H54 (cell line): Measurements from ENCODE around the gene KDELR1.
"Not testable (repeated sequence)": the region's sequence is repeated elsewhere in the genome, so short reads cannot be mapped to it uniquely, and the experiment has no call there.

Experiments used
- DNase-seq: peaks from one replicate; pipeline ENCODE4 v3.0.0; 2011; ENCODE audit warnings: low spot score, mixed read lengths; ENCODE audit not compliant: insufficient read length
- FAIRE-seq: peaks from 3 replicates; lab custom pipeline; 2011; peaks lifted over from hg19 to GRCh38; lab: Jason Lieb, UNC
- POLR2A ChIP-seq: IDR thresholded peaks from 2 replicates; pipeline ENCODE4 v1.6.1; 2011; ENCODE audit warnings: low read depth, mild to moderate bottlenecking, low read length

The KDELR1 gene

DNA sequence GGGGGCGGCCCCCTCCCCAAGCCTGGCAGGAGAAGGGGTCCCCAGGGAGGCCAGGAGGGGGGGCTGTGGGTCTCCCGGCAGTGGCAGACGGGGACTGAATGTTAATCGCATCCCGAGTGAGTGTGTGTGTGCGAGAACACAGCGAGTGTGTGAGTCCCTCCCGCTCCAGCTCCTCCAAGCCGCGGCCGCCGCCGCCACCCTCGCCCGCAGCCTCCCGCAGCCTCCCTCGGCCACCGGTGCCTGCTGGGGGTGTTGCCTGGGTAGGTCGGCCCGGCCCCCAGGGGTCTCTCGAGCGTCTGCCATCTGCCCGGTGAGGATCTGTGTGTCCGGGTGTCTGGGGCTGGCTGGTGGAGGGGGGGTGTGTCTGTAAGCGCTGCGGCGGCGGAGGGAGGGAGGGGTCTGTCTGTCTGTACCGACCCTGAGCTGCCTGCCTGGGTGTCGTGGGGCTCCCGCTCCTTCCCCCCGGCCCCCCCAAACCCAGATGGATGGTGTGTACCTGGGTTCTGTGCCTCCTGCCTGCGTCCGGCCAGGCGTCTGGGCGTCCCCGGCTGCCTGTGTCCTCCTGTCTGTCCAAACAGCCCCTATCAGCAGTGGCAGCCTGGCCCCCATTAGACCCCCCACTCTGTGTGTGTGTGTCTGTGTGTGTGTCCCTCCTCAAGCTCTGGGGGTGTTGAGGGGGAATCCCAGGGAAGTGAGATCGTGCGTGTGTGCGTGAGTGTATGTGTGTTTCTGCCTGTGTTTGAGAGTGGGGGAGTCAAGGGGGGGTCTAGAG, 2.4 kb upstream of the KDELR1 start, which contains the start of gene GRIN2D:
GRIN2D (plus strand) TSS at position 110 of the 772 bp plus-strand sequence. CDS start 4,725 bp downstream, outside the sequence.
- no peak for TF ChIP-seq POLR2A
- DNase-seq (no peak), FAIRE-seq (no peak)

DNA sequence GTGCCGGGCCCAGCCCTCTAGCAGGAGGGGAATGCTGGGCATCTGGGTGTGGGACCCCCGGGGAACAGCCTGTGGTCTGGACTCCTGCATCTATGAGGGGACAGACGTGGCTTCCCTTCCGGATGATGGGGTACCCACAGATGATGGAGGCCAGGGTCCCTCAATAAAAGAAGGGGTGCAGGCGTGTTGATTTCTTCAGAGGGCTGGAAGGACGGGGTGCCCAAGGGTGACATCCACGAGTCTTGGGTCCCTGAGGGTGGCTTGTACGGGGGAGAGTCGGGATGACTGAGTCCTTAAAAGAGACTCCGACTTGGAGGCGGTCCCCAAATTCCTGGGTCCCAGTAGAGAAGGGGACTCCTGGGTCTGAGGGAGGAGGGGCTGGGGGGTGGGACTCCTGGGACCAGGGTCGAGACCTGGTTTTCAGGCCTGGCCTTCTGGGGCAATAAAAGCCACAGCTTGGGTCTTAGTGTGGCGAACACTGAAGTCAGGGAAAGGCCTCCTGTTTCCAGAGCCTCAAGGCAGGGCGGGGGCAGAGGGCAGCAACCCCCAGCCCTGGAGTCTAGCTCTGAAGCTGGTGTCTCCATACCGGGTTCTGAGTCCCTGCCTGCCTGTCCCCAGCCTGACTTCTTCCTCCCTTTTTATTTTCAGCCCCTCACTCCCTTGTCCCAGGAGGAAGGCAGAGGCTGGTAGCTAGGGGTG, 1.7 kb upstream of the KDELR1 start:
- FAIRE-seq (no peak), DNase-seq (no peak)
- TF ChIP-seq POLR2A: no peak

DNA sequence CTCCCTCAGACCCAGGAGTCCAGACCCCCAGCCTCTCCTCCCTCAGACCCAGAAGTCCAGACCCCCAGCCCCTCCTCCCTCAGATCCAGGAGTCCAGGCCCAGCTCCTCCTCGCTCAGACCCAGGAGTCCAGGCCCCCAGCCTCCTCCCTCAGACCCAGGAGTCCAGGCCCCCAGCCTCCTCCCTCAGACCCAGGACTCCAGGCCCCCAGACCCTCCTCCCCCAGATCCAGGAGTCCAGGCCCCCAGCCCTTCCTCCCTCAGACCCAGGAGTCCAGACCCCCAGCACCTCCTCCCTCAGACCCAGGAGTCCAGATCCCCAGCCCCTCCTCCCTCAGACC, 624 bp upstream of the KDELR1 start:
- FAIRE-seq, DNase-seq: not testable (repeated sequence)

DNA sequence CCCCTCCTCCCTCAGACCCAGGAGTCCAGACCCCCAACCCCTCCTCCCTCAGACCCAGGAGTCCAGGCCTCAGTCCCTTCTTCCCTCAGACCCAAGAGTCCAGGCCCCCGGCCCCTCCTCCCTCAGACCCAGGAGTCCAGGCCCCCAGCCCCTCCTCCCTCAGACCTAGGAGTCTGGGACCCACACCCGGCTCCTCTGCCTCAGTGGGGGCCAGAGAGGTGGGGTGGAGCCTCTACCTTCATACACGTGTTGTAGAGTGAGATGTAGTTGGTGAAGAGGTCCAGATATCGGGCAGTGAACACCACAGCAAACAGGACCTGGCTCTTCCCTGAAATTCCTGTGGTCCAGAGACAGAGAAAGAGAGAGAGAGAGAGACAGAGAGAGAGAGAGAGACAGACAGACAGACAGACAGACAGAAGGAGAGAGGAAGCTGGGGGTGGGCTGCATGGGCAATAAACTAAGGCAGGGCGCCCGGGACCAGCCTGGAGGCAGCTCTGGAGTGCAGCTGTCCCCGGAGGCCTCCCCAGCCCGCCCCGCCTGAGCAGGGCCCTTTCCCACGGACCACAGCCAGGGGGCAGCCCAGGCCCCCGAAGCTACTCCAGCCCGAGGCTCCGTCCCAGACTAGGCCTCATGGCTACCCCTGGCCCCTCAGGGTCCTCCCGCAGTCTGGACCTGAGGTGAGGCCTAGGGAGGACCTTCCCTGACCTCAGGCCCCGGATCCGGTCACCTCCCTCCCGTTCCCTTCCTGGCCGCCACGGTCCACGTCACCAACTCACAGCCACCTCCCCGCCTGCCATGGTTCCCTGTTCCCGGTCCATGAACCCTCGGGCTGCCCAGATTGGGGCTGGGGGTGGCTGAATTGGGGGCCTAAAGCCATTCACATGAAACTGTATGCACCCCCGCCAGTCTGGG, 907 bp downstream of the KDELR1 start:
- TF ChIP-seq POLR2A: no peak
- DNase-seq: no peak
- no peak for FAIRE-seq

DNA sequence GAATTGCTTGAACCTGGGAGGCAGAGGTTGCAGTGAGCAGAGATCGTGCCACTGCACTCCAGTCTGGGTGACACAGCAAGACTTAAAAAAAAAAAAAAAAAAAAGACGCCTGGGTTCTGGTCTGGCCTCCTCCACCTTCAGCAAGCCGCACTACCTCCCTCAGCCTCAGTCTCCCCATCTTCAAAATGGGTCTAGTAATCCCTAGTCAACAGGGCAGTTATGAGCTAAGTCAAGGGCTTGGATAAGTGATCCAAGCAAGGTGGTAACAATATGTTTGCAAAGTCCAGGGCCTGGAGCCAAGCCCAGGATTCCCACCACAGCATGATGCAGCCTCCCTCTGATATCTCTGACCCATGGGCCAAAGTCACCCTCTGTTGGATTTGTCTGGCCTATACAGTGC, 4.4 kb downstream of the KDELR1 start:
- no peak for FAIRE-seq
- no peak for TF ChIP-seq POLR2A

DNA sequence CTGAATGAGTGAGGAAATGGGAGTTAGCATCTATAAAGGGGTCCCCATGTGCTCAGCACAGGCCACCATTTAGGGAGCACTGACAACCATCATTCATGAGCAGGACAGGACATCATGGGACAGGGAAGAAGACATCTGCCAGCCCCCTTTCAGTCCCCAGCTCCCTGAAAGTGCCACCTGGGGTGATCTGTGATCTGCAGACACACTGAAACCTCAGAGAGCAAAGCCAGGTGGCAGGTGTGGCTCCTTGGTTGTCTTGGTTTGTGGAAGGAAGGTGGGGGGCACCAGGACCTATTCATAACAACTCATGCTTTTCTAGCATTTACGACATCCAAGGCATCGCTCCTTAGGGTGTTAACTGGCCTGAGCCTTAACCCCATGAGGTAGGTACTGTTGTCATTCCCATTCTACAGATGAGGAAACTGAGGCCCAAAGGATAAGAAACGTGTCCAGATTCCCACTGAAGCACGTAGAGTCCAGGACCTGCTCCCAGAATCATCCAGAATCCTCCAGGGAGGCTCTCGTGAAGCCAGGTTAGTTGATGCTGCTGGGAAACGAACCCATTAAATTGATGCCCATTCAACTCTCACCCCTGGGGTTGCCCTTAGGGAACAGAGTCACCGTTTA, 5.8 kb downstream of the KDELR1 start:
- no peak for TF ChIP-seq POLR2A
- DNase-seq (no peak), FAIRE-seq (no peak)

More for the DNA sequence above, 4.4 kb downstream of the KDELR1 start:
- no peak for DNase-seq

DNA sequence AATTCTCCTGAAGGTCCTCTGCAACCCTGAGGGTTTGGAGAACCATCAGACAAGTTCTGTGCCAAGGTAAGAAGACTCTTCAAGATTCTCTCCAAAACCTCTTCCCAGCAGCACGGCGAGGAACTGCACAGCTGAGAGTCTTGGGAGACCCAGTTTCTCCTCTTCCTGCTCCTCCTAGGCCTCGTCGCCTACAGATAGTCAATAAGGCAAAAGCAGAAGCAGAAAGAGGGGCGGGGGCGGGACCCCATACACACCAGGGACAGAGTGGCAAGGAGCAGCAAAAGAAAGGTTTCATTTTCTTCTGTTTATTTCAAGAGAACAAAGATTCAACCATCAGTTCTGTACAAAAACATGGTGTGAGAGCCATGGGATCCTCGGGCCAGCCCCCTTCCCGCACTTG, 9.1 kb downstream of the KDELR1 start:
- no peak for TF ChIP-seq POLR2A
- DNase-seq: no peak
- FAIRE-seq: no peak

DNA sequence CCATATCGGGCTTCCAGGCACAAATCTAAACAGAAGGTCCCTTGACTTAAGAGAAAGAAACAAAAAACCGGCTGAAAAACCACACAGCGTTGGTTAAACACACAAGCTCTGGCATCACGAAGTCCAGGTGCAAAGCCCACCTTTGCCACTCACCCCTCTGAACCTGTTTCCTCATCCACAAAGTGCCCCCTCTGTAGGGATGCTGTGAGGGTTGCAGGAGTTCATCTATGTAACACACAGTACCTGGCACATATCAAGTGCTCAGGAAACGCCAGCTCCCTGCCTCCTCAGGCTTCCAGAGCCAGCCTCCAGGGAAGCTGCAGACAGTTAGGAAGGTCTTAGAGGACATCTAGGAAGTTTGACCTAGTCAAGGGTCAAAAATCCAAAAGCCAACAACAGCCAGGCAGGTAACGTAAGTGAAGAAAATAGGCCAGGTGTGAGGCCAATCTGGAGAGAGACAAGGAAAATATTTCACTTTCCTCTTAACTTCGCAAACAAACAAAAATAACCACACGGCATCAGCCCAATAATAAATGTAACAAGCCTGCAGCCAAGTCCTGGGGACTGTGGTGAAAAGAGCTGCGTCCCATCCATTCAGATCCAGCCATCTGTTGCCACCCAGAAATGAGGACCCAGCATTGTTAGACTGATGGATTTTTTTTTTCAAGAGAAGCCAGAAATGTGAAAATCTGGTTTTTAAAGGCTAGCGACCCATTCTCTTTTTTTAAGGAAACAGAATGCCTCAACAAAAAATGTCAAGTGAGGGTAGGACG, 10.0 kb downstream of the KDELR1 start:
- TF ChIP-seq POLR2A: no peak
- no peak for DNase-seq
- no peak for FAIRE-seq

DNA sequence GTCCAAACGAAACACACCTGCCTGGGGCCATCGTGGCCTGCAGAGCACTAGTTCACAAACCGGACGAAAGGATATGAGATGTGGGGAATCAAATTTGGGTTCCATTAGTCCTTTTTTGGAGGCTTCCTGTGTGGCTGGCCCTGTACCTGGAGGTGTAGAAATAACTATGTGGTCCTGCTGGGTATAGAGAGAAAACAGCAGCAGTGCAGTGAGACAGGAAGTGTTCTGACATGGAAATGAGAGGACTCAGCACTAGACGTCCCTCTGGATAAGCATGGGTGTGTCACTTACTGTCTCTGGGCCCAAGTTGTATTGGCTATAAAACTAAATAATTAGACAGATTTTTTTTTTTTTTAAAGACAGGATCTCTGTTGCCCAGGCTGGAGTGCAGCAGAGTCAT, 12.3 kb downstream of the KDELR1 start:
- no peak for FAIRE-seq

DNA sequence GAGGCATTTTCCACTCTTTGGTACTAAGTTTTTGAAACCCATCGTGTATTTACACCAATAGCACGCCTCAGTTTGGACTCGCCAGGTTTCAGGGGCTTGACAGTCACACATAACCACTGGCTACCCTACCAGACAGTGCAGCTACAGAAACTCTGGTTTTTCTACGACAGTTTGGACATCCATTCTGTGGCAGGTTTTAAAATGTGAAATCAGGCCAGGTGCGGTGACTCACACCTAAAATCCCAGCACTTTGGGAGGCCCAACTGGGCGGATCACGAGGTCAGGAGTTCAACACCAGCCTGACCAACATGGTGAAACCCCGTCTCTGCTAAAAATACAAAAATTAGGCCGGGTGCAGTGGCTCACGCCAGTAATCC, 13.2 kb downstream of the KDELR1 start:
- FAIRE-seq (no peak), DNase-seq (no peak)
- TF ChIP-seq POLR2A: no peak

More for the DNA sequence above, 12.3 kb downstream of the KDELR1 start:
- TF ChIP-seq POLR2A: no peak
- DNase-seq: no peak

DNA sequence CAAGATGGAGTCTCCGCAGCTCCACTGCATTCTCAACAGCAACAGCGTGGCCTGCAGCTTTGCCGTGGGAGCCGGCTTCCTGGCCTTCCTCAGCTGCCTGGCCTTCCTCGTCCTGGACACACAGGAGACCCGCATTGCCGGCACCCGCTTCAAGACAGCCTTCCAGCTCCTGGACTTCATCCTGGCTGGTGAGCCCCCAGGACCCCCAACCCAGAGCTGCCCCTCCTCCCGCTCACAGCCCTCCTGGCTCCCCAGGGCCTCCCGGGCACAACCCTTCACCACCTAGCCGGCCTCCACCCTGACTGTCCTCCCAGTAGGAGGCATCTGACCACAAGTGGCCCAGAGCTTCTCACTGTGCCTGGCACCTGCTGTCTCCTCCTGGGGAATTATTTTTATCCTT, 17.8 kb downstream of the KDELR1 start:
- TF ChIP-seq POLR2A: no peak
- no peak for DNase-seq
- FAIRE-seq: no peak

DNA sequence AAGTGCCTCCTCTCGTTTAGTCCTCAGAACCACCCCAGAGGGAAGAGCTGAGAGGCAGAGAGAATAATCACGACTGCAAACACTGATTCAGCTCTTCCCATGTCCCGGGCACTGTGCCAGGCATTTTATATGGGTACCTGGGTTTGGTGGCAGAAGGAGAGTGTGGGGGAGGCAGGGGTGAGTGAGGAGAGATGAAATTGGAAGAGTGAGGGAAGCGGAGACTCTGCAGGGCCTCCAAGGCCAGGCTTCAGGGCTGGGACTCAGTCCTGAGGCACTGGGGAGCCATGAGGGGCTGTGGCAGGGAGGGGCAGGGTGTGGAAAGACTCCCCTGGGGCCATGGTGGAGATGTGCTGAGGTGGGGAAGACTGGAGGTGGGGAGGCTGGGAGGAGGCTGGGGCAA, 18.4 kb downstream of the KDELR1 start:
- no peak for DNase-seq
- FAIRE-seq: no peak
- no peak for TF ChIP-seq POLR2A

DNA sequence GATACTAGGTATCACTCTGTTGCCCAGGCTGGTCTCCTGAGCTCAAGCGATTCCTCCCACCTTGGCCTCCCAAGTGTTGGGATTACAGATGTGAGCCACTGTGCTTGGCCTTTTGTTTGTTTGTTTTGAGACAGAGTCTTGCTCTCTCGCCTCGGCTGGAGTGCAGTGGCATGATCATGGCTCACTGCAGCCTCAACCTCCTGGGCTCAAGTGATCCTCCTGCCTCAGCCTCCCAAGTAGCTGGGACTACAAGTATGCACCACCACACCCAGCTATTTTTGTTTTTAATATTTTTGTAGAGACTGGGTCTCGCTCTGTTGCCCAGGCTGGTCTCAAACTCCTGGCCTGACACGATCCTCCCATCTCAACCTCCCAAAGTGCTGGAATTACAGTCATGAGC, 19.6 kb downstream of the KDELR1 start:
- FAIRE-seq, DNase-seq: not testable (repeated sequence)
